ENCODE data around the gene C5orf52. TPM values are rescaled to one million over a fixed set of nuclear protein-coding genes. Genes with fewer than 3 reads are reported as not detected.

Gene C5orf52
- polyA plus RNA-seq, 4 donors: 0.22 to 1.2 TPM; not detected in 2

DNA sequence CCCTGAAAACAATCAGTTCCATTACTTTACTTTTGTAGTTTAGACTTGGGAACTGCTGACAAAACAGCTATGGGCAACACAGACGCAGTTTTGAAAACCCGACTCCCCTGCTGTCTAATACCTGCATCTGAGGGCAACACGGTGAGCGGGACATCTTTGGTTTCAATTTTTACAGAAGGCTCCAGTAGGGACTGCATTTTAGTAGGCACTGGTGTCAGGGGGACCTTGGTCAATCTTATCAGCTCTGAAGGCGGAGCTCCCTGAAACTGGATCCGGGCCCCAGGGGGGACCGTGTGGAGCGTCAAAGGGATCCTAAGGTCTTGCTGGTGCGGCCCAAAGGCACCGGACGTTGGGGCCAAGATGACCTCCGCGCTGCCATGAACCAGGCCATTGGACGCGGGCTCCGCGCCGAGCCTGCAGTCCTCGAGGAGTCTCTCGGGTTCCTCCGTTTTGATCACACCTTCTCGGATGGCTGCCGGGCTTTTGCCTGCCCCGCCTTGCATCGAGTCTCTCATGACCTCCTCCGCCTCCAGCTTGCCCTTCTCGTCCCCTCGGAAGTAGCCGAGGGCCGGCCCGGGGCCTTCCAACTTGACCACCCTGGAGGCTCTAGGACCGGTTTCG lies 20.2 kb upstream of the C5orf52 start:
- peak; percentile 18 to 36 for DNase-seq
- 64 to 78% (median 74%) methylated on average over 33 of the region's 33 CpGs for WGBS, 3 donors
- Histone ChIP-seq H3K9me3 (ENCODE audit: control insufficient read depth in 2 of 2, insufficient read depth in 1 of 2, low read depth in 1 of 2, low read length in 1 of 2) (peaks cover 0 to 30% of the 10 kb centered on the region in 2 donors), H3K36me3 (ENCODE audit: control insufficient read depth in 3 of 3, insufficient read depth in 2 of 3, low read depth in 1 of 3, low read length in 3 of 3) (no peaks in the 10 kb centered on the region), H3K4me3 (ENCODE audit: low read depth in 1 of 3, low read length in 3 of 3) (peak overlapping the region in 1 of 3 donors; percentile 46), H3K27ac (ENCODE audit: low read depth in 1 of 3, low read length in 2 of 3) (peak overlapping the region in 2 of 3 donors; percentile 48 to 80), H3K27me3 (ENCODE audit: control insufficient read depth in 3 of 3, insufficient read depth in 3 of 3, low read length in 3 of 3) (no peaks in the 10 kb centered on the region), H3K4me1 (ENCODE audit: control insufficient read depth in 3 of 3, insufficient read depth in 2 of 3, low read depth in 1 of 3, low read length in 2 of 3) (peaks cover 0 to 10% (median 2%) of the 10 kb centered on the region in 3 donors)
- no peak for FAIRE-seq

GRCh38 chr5:157651623-157652376 lies 19.5 kb upstream of the C5orf52 start:
- DNase-seq: peak; percentile 87 to 91
- H3K27ac ChIP-seq (ENCODE audit: low read depth in 1 of 3, low read length in 2 of 3): peak overlapping the region; percentile 48 to 80 (median 53)
- WGBS, 3 donors: 21 to 26% (median 23%) methylated on average over 57 to 63 of the region's 63 CpGs

DNA sequence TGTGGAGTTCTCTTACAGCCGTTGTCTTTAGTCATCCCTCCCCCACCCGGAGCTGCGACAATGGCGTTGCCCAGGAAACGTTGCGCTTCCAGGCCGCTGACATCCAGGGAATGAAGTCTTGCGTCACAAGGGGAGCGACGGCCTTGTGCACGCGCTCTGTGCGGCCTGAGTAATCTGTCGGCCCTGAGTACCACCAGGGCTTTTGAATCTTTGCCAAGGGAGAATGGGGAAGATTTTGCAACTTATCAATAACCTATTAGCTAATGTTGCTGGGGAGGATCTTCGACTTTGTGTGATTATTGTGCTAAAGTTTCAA lies 19.0 kb upstream of the C5orf52 start, which contains the start of gene SOX30:
Gene SOX30 (minus strand): TSS at position 62 of the 316 bp plus-strand sequence. CDS start 360 bp downstream, outside the sequence.
- FAIRE-seq (no peak), DNase-seq (no peak)
- peaks cover 0 to 33% of the 10 kb centered on the region in 2 donors for H3K9me3 ChIP-seq (ENCODE audit: control insufficient read depth in 2 of 2, insufficient read depth in 1 of 2, low read depth in 1 of 2, low read length in 1 of 2)
- peak within 1 kb of the TSS; percentile 48 to 80 (median 53) for H3K27ac ChIP-seq (ENCODE audit: low read depth in 1 of 3, low read length in 2 of 3)
- no peaks in the 10 kb centered on the region for H3K36me3 ChIP-seq (ENCODE audit: control insufficient read depth in 3 of 3, insufficient read depth in 2 of 3, low read depth in 1 of 3, low read length in 3 of 3)
- H3K4me1 ChIP-seq (ENCODE audit: control insufficient read depth in 3 of 3, insufficient read depth in 2 of 3, low read depth in 1 of 3, low read length in 2 of 3): peaks cover 0 to 10% (median 2%) of the 10 kb centered on the region in 3 donors
- peak within 1 kb of the TSS; percentile 32 to 58 (median 46) for H3K4me3 ChIP-seq (ENCODE audit: low read depth in 1 of 3, low read length in 3 of 3)
- 95 to 97% (median 95%) methylated on average over 15 of the region's 15 CpGs for WGBS, 3 donors
- no peaks in the 10 kb centered on the region for H3K27me3 ChIP-seq (ENCODE audit: control insufficient read depth in 3 of 3, insufficient read depth in 3 of 3, low read length in 3 of 3)

More at GRCh38 chr5:157651623-157652376, 19.5 kb upstream of the C5orf52 start:
- Histone ChIP-seq H3K36me3 (ENCODE audit: control insufficient read depth in 3 of 3, insufficient read depth in 2 of 3, low read depth in 1 of 3, low read length in 3 of 3) (no peaks in the 10 kb centered on the region), H3K9me3 (ENCODE audit: control insufficient read depth in 2 of 2, insufficient read depth in 1 of 2, low read depth in 1 of 2, low read length in 1 of 2) (peaks cover 0 to 33% of the 10 kb centered on the region in 2 donors), H3K4me3 (ENCODE audit: low read depth in 1 of 3, low read length in 3 of 3) (peak overlapping the region; percentile 32 to 58 (median 46)), H3K27me3 (ENCODE audit: control insufficient read depth in 3 of 3, insufficient read depth in 3 of 3, low read length in 3 of 3) (no peaks in the 10 kb centered on the region), H3K4me1 (ENCODE audit: control insufficient read depth in 3 of 3, insufficient read depth in 2 of 3, low read depth in 1 of 3, low read length in 2 of 3) (peaks cover 0 to 10% (median 2%) of the 10 kb centered on the region in 3 donors)
- no peak for FAIRE-seq

- H3K27me3 ChIP-seq (ENCODE audit: control insufficient read depth in 3 of 3, insufficient read depth in 3 of 3, low read length in 3 of 3): no peaks in the 10 kb centered on the region
- H3K9me3 ChIP-seq (ENCODE audit: control insufficient read depth in 2 of 2, insufficient read depth in 1 of 2, low read depth in 1 of 2, low read length in 1 of 2): peaks cover 0 to 42% of the 10 kb centered on the region in 2 donors
- WGBS, 3 donors: 82 to 90% (median 88%) methylated on average over 2 of the region's 2 CpGs
- no peak for FAIRE-seq
- DNase-seq: no peak
- H3K36me3 ChIP-seq (ENCODE audit: control insufficient read depth in 3 of 3, insufficient read depth in 2 of 3, low read depth in 1 of 3, low read length in 3 of 3): no peaks in the 10 kb centered on the region
- no peak overlapping the region for H3K27ac ChIP-seq (ENCODE audit: low read depth in 1 of 3, low read length in 2 of 3)
- H3K4me3 ChIP-seq (ENCODE audit: low read depth in 1 of 3, low read length in 3 of 3): no peak overlapping the region
- peaks cover 0 to 2% (median 0%) of the 10 kb centered on the region in 3 donors for H3K4me1 ChIP-seq (ENCODE audit: control insufficient read depth in 3 of 3, insufficient read depth in 2 of 3, low read depth in 1 of 3, low read length in 2 of 3)
Measured at GRCh38 chr5:157657516-157657915, 13.8 kb upstream of the C5orf52 start.

DNA sequence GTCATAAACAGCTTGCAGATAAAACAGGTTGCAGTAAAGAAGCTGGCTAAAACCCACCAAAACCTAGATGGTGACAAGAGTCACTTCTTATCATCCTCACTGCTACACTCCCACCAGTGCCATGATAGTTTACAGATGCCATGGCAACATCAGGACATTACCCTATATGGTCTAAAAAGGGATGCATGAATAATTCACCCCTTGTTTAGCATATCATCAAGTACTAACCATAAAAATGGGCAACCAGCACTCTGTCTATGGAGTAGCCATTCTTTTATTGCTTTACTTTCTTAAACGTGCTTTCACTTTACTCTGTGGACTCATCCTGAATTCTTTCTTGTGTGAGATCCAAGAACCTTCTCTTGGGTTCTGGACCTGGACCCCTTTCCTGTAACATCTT lies 12.4 kb upstream of the C5orf52 start:
- FAIRE-seq: no peak
- H3K27me3 ChIP-seq (ENCODE audit: control insufficient read depth in 3 of 3, insufficient read depth in 3 of 3, low read length in 3 of 3): no peaks in the 10 kb centered on the region

GRCh38 chr5:157659868-157660660 lies 11.3 kb upstream of the C5orf52 start:
- Histone ChIP-seq H3K27ac (ENCODE audit: low read depth in 1 of 3, low read length in 2 of 3) (no peak overlapping the region), H3K4me3 (ENCODE audit: low read depth in 1 of 3, low read length in 3 of 3) (no peak overlapping the region), H3K27me3 (ENCODE audit: control insufficient read depth in 3 of 3, insufficient read depth in 3 of 3, low read length in 3 of 3) (no peaks in the 10 kb centered on the region), H3K36me3 (ENCODE audit: control insufficient read depth in 3 of 3, insufficient read depth in 2 of 3, low read depth in 1 of 3, low read length in 3 of 3) (no peaks in the 10 kb centered on the region), H3K4me1 (ENCODE audit: control insufficient read depth in 3 of 3, insufficient read depth in 2 of 3, low read depth in 1 of 3, low read length in 2 of 3) (no peaks in the 10 kb centered on the region), H3K9me3 (ENCODE audit: control insufficient read depth in 2 of 2, insufficient read depth in 1 of 2, low read depth in 1 of 2, low read length in 1 of 2) (peaks cover 0 to 27% of the 10 kb centered on the region in 2 donors)
- no peak for DNase-seq
- 88 to 94% (median 92%) methylated on average over 8 of the region's 8 CpGs for WGBS, 3 donors
- FAIRE-seq: no peak

More for the DNA sequence above, 12.4 kb upstream of the C5orf52 start:
- H3K4me3 ChIP-seq (ENCODE audit: low read depth in 1 of 3, low read length in 3 of 3): no peak overlapping the region
- whole genome bisulfite sequencing, 3 donors: 33 to 75% (median 52%) methylated on average over 1 of the region's 1 CpG
- no peaks in the 10 kb centered on the region for H3K36me3 ChIP-seq (ENCODE audit: control insufficient read depth in 3 of 3, insufficient read depth in 2 of 3, low read depth in 1 of 3, low read length in 3 of 3)
- peaks cover 0 to 2% (median 0%) of the 10 kb centered on the region in 3 donors for H3K4me1 ChIP-seq (ENCODE audit: control insufficient read depth in 3 of 3, insufficient read depth in 2 of 3, low read depth in 1 of 3, low read length in 2 of 3)
- peaks cover 0 to 36% of the 10 kb centered on the region in 2 donors for H3K9me3 ChIP-seq (ENCODE audit: control insufficient read depth in 2 of 2, insufficient read depth in 1 of 2, low read depth in 1 of 2, low read length in 1 of 2)
- no peak overlapping the region for H3K27ac ChIP-seq (ENCODE audit: low read depth in 1 of 3, low read length in 2 of 3)
- DNase-seq: no peak

DNA sequence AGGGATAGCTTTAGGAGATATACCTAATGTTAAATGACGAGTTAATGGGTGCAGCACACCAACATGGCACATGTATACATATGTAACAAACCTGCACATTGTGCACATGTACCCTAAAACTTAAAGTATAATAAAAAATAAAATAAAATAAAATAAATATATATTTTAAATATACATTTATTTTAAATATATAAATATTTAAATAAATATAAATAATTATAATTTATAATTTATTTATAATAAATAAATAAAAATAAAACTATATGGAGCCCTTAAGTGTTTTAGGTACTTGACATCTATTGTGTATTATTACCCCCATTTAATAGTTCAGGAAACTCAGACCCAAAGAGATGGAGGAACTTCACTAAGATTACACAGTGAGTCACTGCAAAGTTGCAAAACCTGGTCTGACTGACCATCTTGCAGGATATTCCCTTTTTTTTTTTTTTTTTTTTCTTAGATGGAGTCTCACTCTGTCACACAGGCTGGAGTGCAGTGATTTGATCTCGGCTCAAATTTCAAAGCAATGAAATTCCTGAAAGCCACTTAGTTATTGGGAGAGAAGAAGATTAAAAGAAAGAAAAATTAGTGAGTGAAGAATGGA lies 5.8 kb upstream of the C5orf52 start:
- Histone ChIP-seq H3K27ac (ENCODE audit: low read depth in 1 of 3, low read length in 2 of 3) (no peak overlapping the region), H3K36me3 (ENCODE audit: control insufficient read depth in 3 of 3, insufficient read depth in 2 of 3, low read depth in 1 of 3, low read length in 3 of 3) (no peaks in the 10 kb centered on the region), H3K27me3 (ENCODE audit: control insufficient read depth in 3 of 3, insufficient read depth in 3 of 3, low read length in 3 of 3) (no peaks in the 10 kb centered on the region), H3K4me1 (ENCODE audit: control insufficient read depth in 3 of 3, insufficient read depth in 2 of 3, low read depth in 1 of 3, low read length in 2 of 3) (peaks cover 0 to 12% (median 0%) of the 10 kb centered on the region in 3 donors), H3K9me3 (ENCODE audit: control insufficient read depth in 2 of 2, insufficient read depth in 1 of 2, low read depth in 1 of 2, low read length in 1 of 2) (peaks cover 0 to 17% of the 10 kb centered on the region in 2 donors), H3K4me3 (ENCODE audit: low read depth in 1 of 3, low read length in 3 of 3) (no peak overlapping the region)
- FAIRE-seq (no peak), DNase-seq (peak in 1 of 2 donors; percentile 21)
- WGBS, 3 donors: 83 to 98% (median 93%) methylated on average over 2 of the region's 2 CpGs

- no peak for FAIRE-seq
- Histone ChIP-seq H3K27ac (ENCODE audit: low read depth in 1 of 3, low read length in 2 of 3) (no peak overlapping the region), H3K9me3 (ENCODE audit: control insufficient read depth in 2 of 2, insufficient read depth in 1 of 2, low read depth in 1 of 2, low read length in 1 of 2) (peaks cover 0 to 20% of the 10 kb centered on the region in 2 donors), H3K36me3 (ENCODE audit: control insufficient read depth in 3 of 3, insufficient read depth in 2 of 3, low read depth in 1 of 3, low read length in 3 of 3) (peaks cover 0 to 6% (median 0%) of the 10 kb centered on the region in 3 donors), H3K4me1 (ENCODE audit: control insufficient read depth in 3 of 3, insufficient read depth in 2 of 3, low read depth in 1 of 3, low read length in 2 of 3) (peaks cover 0 to 20% (median 0%) of the 10 kb centered on the region in 3 donors), H3K27me3 (ENCODE audit: control insufficient read depth in 3 of 3, insufficient read depth in 3 of 3, low read length in 3 of 3) (peaks cover 0 to 10% (median 0%) of the 10 kb centered on the region in 3 donors), H3K4me3 (ENCODE audit: low read depth in 1 of 3, low read length in 3 of 3) (no peak overlapping the region)
- DNase-seq: no peak
- 85 to 100% (median 88%) methylated on average over 1 of the region's 1 CpG for WGBS, 3 donors
Measured at GRCh38 chr5:157668356-157668755, 3.0 kb upstream of the C5orf52 start.

Measured in small intestine (tissue), 7 donors.